Epithelial cell of proximal tubule (primary cell): ENCODE results near the gene MPHOSPH10. TPM values are rescaled to one million over a fixed set of nuclear protein-coding genes. Genes with fewer than 3 reads are reported as not detected.
"Not testable (repeated sequence)": the region's sequence is repeated elsewhere in the genome, so short reads cannot be mapped to it uniquely, and the experiment has no call there.

ENCODE experiments used
- DNase-seq: peaks from one replicate; pipeline ENCODE4 v3.0.0-alpha.2; 2011; ENCODE audit warnings: low read depth
- H3K4me3 ChIP-seq: 2 replicates; pipeline ENCODE4 v1.5.1; 2011; ENCODE audit warnings: low read depth, mild to moderate bottlenecking, low read length
- CTCF ChIP-seq: conservative IDR thresholded peaks from 2 replicates; pipeline ENCODE4 v1.5.1; 2012; ENCODE audit warnings: low read depth, mild to moderate bottlenecking, low read length
- total RNA-seq: library from RNA; depleted of rRNA; stranded (reverse); fragments of >200 nt; gene quantifications from 2 replicates; pipeline ENCODE4 v1.2.3, GENCODE V29; 2015

Gene MPHOSPH10
- total RNA-seq, 1 donor from 2014 or later = 23.4 TPM

GRCh38 chr2:71129114-71129901, 1.1 kb upstream of the MPHOSPH10 start:
- no peak for TF ChIP-seq CTCF
- H3K4me3 ChIP-seq = peak overlapping the region; percentile 96
- no peak for DNase-seq

- TF ChIP-seq CTCF = no peak
- peak overlapping the region; percentile 96 for H3K4me3 ChIP-seq
- DNase-seq = no peak
Observed at GRCh38 chr2:71129902-71130151, 607 bp upstream of the MPHOSPH10 start.

GRCh38 chr2:71130905-71131244, 441 bp downstream of the MPHOSPH10 start:
- H3K4me3 ChIP-seq = peak overlapping the region; percentile 96
- DNase-seq = no peak
- TF ChIP-seq CTCF = no peak

- peak overlapping the region; percentile 96 for H3K4me3 ChIP-seq
- not testable (repeated sequence) for DNase-seq
Observed at GRCh38 chr2:71131387-71132166, 1.1 kb downstream of the MPHOSPH10 start.

- TF ChIP-seq CTCF = no peak
- no peak for DNase-seq
- H3K4me3 ChIP-seq = no peak overlapping the region
Observed at GRCh38 chr2:71133603-71134002, 3.2 kb downstream of the MPHOSPH10 start.

GRCh38 chr2:71136174-71136573, 5.7 kb downstream of the MPHOSPH10 start:
- H3K4me3 ChIP-seq = no peak overlapping the region
- TF ChIP-seq CTCF = no peak
- no peak for DNase-seq

- H3K4me3 ChIP-seq = no peak overlapping the region
- no peak for TF ChIP-seq CTCF
- no peak for DNase-seq
Observed at GRCh38 chr2:71143782-71144181, 13.3 kb downstream of the MPHOSPH10 start.
